HG02610 (cell line): ENCODE results near the gene RPL10L.

Source experiments
- ATAC-seq: cut with Tn5 transposase; IDR thresholded peaks from one replicate; pipeline ENCODE4 v1.9.1; 2021; ENCODE audit warnings: mild to moderate bottlenecking, moderate library complexity; ENCODE audit not compliant: unreplicated experiment

The RPL10L gene

DNA sequence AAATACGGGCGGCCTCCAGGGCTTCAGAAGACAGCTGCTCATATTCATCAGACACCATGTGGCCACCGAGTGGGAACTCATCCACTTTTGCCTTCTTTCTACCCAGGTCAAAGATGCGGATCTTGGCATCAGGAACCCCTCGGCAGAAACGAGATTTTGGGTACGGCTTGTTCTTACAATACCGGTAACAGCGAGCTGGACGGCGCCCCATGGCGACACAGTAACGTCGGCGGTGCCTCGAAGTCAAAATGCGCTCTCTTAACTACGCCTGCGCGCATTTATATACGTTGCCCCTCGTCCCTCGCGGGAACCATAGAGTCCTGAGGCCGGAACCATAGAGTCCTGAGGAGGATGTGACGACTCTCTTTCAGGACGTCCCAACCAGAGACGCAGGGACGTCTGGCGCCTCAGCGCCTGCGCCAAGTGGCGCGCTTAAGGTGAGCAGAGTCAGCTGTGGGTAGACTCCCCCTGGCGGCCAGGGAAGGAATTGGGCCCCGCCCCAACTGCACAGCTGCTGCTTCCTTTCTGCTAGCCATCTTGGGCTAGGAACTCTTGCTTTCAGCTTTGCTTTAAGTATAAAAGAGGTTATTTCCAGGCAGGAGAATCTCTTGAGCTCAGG is at the start of gene RPL10L:
RPL10L (minus strand) TSS at position 256 of the 619 bp plus-strand sequence; CDS start at position 211, 45 bp downstream.
- ATAC-seq, result no peak

DNA sequence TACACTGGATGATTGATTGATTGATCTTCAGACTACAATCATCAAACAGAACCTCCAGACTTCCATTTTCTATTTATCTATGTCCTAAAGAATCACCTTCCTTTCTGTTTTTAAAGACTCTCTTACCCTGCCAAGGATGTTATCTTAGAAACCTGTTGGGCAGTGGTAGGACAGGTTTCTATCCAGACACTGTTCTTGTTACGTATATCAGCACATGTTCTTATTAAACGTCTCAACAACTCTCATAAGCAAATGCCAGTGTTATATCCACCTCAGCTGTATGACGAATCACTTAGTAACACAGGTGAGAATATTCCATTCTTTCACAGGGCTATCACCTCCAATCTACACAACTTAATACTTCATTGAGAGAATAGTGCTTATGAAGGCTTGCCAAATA is 40.2 kb upstream of the RPL10L start:
- no peak for ATAC-seq

DNA sequence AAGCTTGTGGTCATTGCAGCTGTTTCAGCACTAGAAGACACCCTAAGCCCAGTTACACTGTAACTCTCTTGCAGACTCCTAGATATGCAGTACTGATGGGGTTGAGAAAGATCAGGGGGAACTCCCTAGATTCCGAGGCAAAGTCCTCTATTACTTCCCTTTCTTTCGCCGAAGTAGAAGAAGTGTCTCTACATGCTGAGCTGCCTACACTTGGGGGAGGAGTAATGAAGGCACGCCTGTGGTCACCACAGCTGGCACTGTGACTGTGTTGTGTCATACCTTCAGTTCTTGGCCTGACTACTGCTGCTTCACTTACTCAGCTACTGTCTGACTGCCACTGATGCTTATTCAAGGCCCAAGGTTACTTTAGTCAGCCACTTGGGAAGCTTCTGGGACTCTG is 35.1 kb upstream of the RPL10L start:
- ATAC-seq, result no peak

DNA sequence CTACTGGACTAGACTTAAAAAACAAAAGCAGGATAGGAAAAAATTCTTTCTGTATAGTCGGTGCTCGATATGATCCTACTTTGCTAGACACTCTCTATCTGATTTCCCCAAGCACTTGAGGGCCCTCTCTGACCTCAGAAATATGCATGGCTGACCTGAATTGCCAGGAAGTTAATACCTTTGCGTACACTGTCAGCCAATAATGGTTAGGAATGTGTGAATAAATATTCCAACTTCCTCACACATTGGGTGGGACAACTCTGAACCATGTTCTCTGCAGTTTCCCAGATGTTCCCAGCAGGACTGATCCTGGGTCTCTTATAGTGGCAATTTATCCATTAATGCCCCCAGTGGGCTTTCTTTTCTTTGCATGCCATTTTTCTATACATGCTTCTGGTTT is 20.5 kb upstream of the RPL10L start:
- ATAC-seq, result no peak

DNA sequence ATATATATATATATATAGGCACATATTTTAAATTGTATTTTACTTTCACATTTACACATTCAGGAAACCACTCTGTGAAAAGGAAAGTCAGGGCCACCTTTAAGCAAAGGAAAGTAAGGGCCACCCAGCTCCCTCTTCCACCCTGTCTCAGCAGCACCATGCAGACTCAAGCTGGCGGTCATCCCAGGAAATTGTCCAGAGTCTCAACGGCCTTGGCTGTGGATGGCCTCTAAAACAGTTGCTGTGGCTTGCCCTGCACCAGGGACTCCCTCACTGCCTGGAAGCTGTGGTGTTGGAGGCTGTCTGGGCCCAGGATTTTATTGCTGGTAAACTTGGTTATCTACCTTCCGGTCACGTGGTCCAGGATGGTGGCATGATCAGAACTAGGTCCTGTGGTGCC is 11.8 kb upstream of the RPL10L start:
- no peak for ATAC-seq

DNA sequence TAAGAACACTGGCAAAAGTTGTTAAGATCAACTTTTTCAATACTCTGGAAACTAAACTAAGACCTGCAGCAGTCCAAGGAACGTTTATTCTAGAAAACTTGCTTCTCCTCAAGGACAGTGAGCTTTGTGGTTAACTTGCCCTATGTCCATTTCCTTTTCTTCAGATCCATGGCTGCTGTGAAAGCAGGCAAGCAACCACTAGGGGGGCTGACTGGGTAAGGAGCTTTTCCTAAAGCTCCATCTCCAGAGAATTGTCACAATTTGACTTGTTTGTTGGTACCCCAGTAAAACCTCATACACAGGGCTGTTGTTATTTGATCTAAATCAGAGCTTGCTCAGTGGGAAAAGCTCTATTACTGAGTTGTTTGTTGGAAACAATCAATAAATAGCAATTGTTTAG is 10.1 kb upstream of the RPL10L start:
- no peak for ATAC-seq

DNA sequence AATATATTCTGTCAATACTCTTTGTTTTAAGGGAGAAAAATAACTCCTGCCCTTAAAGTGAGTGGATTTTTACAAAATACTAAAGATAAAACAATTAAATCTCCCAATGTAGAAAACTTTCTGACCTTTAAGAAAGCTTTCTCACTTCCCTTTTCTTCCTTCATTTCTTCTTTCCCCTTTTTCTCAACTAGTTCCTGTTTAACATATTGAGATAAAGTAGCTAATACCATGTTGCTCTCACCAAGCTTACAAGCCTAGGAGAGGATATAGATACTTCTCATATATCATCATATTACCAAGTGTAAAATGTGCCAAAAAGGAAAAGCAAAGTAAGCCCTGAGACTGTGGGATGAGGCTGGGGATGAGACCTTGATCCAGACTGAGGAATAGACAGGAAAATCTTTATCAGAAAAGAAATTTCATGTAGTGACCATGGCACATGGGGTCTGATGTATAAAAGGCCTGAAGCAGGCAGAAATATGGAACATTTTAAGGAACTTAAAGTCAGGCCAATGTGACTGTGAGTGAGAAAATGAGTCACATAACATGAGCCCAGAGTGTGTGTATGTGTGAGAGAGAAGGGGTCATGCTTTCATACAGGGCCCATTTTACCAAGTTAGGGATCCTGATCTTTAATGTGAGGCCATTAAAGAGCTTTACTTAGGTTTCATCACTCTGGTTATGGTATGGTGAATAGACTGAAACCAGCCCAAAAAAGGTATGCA is 1.6 kb upstream of the RPL10L start:
- ATAC-seq, result no peak

DNA sequence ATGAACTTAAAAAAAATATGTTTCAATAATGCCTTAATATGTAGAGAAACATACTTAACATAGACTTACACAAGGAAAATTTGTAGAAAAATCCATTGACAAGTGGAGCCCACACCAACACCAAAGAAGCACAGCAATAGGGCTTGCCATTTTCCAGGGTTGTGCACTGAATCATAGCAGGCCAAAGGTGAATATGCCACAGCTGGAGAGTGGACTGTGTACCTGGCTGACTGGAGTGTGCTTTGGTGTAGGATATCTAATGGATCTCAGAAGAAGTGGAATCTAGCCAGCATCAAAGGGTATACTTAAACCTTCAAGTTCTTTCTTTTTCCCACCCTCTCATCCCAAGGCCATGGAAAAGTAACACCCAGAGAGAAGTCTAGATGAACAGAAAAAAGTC is 4.8 kb downstream of the RPL10L start:
- ATAC-seq, result no peak

DNA sequence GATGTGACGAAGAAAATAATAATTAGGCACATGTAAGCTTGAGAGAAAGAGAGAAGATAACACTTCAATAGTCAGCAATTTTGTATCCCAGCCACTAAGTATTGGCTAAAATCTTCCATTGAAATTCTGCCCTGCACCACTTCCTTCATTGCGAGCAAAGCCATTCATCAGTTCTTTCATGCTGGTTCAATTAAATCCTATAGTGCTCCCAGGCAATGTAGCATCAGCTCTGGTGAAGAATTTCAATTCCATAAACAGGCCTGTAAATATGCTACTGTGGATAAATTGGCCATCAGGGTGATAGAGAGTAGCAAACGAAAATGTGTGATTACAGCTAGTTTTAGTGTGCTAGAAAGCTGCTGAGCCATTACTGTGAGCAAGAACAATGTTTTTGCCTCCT is 24.7 kb downstream of the RPL10L start:
- no peak for ATAC-seq
